GM19328 (cell line): ENCODE results near the gene ICA1.

ENCODE experiments used
- ATAC-seq: cut with Tn5 transposase; IDR thresholded peaks from one replicate; pipeline ENCODE4 v1.9.1; 2021; ENCODE audit warnings: mild to moderate bottlenecking, moderate library complexity; ENCODE audit not compliant: unreplicated experiment

The ICA1 gene

GRCh38 chr7:8135417-8135816 is 126.5 kb downstream of the ICA1 start:
- ATAC-seq = no peak

DNA sequence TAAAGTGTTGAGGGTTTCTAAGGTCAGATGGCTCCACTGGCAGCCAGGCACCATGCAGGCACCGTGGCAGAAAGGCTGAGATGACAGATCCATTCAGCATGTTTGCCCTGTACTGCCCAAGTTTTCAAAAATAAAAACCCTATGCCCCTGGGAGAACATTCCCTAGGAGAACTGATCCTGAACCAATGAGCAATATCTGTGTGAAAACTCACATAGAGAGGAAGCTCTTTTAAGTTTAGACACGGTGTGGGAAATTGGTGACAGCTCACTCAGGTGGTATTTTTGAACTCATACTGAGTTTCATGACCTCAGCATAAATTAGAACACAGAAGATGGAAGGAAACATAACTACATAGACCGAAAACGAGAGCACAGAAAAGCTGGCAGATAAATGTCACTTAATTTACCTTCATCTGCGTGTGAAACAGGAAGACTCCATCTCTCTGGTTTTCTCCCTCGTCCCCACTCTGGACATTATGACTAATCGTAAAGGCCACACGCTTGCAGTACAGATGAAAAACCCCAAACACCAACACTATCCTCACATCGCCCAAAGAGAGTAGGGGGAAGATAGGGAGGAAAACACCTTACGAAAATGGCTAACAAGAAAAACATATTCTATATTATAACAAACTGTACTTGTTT is 127.8 kb downstream of the ICA1 start:
- peak; percentile 66 for ATAC-seq

GRCh38 chr7:8133188-8133848 is 128.6 kb downstream of the ICA1 start:
- ATAC-seq = no peak

- ATAC-seq = peak; percentile 51
These were observed 130.0 kb downstream of the ICA1 start for GRCh38 chr7:8131694-8132605.

DNA sequence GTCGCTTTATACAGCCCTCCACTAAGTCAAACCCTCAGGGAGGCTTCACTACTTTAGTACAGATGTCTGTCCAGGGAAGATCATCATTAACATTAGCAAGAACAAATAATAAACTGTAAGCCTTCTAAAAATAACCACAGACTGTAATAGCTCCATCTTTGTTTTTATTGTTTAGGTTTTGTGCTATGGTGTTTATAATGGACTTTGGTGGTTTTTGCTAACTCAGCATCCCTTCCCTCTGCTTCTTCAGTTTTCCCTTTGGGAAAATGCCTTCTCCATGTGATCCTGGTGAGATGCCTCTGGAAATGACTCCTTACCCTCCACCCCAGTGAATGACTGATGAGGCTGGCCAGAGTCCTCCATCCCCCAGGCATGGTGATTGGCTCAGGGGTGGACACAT is 131.3 kb downstream of the ICA1 start:
- ATAC-seq = no peak

DNA sequence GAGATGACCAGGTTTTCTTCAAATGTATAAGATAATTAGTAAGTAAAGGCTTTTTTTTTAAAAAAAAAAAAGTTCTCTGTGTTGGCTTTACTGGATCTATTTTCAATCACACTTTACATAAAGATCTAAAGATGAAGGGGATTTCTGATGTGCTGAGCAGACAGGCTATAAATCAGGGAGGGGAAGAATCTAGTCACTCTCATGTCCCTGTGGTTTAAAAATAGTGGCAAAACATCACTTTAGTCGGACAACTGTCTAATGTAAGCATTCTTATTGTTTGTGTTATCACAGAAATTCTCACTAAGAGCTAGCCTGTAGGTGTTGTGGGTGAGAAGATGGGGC is 132.7 kb downstream of the ICA1 start:
- no peak for ATAC-seq

DNA sequence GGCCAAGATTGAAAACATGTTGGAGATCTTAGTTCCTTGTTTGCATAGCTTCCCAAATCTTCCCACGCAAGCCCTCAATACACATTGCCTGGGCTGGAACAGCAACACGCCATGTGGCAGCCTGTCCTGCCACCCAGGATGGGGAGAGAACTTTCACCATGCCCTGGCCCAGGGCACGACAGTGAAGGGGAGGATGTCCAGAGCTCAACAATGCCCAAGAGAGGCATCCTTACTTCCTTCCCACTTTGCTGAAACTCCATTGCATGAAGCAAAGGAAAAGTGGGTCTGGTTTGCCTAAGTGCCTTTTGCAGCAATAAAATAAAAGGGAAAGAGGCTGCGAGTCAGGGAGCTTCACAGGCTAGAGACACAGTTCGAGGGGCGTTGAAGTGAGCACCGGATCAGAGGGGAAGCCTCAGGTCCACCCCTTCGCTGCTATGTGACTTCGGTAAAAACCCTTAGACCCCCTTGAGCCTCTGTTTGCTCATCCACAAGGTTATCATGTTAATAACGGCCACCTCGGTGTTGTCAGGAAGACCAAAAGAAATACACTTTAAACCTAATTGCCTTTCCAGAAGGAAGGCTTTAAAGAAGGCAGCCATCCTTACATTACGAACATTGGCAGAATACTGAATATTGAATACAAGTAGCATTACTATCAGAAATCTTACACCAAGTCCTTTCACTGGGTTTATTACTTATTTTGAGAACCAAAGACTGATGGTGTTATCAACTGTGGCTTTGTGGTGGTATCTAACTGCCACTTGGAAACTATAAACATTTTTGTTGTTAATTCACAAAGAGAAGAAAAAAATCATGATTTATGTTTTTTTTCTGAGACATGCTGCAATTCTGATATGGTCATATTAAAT is 133.3 kb downstream of the ICA1 start:
- ATAC-seq = no peak

GRCh38 chr7:8126601-8127167 is 135.3 kb downstream of the ICA1 start:
- no peak for ATAC-seq

DNA sequence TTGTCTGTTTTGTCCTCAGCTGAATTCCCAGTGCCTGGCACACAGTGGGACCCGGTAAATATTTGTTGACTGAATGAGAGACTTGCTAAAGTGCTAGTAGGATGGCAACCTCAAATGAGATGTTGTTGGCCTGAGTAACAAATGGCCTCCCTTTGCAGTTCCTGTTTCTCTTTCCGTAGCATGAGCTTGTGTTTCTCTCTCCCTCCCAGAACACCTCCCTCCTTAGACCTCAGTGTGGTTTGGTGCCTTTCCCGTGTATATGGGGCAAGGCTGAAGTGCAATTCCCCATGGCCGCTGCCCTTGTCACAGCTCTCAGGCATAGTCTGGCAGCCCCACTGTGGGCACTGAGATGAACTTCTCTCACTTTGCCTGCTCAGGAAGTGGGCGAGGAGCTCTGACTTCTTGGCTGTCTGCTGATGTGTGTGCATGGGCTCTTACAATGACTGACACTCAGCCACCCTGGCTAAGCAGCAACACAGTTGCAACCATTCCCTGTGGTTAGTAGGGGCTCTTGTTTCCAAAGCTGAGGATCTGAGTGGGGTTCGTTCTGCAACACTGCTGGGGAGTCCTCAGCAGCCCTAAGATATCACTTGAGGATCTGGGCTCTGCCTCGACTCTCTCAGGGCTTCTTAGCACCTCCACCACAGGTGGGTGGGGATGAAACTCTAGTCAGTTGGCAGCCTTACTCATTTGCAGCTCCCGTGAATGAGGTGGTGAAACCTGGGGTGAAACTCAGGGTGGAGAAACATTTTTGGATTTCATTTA is 136.1 kb downstream of the ICA1 start:
- ATAC-seq = peak; percentile 65

DNA sequence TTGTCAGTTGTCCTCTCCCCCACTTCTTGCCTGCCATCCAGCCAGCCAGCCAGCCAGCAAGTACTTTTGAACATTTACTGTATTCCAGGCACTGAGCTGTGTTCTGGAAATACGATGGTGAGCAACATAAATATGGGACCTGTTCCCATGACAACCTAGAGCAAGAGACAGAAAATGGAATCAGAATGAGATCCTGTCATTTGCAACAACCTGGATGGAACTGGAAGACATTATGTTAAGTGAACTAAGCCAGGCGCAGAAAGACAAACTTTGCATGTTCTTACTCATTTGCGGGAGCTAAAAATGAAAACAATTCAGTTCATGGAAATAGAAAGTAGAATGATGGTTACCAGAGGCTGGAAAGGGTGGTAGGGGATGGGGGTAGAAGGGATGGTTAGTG is 140.7 kb downstream of the ICA1 start:
- ATAC-seq = no peak

DNA sequence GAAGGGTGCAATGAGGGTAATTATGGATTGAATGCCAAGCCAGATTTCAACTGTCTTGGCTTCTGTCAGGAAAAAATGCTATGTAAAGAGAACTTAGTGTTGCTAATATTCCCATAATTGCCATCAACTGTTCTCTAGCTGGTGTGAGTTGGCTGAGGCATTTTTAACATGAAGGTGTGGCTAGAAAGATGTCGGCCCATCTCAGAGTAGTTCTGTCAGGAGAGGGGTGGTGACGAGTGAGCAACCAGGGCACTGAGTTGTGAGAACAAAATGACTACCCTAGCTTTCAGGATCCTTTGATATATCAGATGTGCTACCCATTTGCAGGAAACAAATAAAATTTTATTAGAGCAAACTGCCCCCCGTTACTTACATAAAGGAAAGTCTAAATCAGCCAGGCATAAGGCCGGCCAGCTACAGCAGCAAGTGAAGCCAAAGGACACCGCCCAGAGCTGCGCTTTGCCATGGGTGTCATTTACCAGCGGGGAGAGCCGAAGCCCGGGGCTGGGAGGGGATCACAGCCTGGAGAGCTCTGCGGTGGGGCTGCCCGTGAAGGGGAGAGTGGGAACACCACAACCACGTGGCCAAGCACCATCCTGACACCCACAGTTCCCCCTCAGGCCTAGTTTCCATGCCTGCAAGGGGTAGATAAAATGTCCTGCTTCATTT is 141.4 kb downstream of the ICA1 start:
- ATAC-seq = no peak

GRCh38 chr7:8119262-8119661 is 142.7 kb downstream of the ICA1 start:
- ATAC-seq = no peak

GRCh38 chr7:8117195-8117594 is 144.8 kb downstream of the ICA1 start:
- no peak for ATAC-seq

GRCh38 chr7:8115547-8116402 is 146.2 kb downstream of the ICA1 start:
- peak; percentile 83 for ATAC-seq

GRCh38 chr7:8114175-8114574 is 147.8 kb downstream of the ICA1 start:
- ATAC-seq = no peak

- ATAC-seq = no peak
These were observed 148.8 kb downstream of the ICA1 start for GRCh38 chr7:8113184-8113583.

GRCh38 chr7:8112685-8113084 is 149.3 kb downstream of the ICA1 start:
- no peak for ATAC-seq

- no peak for ATAC-seq
These were observed 150.5 kb downstream of the ICA1 start for GRCh38 chr7:8111282-8111960.
